ENCODE results near the gene FOXJ3.

DNA sequence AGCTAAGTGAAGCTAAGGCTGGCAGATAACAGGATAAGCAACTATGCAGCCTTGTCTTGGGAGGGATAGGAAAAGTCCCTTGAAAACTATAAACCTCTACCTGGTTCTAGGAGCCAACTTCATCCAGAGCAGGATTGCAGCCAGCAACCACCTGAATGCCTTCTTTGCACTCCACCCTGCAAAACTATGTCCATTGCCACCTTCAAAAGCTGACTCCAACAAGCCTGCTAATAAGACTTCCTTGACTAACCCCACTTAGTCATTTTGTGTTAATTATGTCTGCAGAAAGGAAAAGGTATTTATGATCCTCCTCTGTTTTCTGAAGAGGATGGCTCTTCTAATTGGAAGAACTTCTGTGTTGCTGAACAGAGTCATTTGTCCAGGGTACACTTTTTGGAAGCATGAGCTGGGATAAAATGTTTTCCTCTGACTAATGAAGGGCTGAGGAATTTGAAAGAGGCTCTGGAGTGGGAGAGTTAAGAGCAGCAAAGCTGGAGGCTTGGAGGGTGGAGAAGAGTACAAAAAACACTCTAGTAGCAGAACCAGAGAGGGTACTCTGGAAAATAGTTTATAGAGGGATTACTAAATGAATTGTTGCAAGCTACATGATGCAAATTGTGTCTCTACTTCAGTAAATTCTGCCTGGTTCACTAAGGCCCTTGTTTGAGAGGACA, 36.0 kb upstream of the FOXJ3 start:
- no peak for TF ChIP-seq ZNF274 (IDR thresholded peaks at IDR 0.05; ENCODE audit: low read depth, low read length)
- TF ChIP-seq YY1 (IDR thresholded peaks at IDR 0.05; ENCODE audit: insufficient read depth, insufficient read length), result no peak
